HCT116 (cell line): ENCODE measurements around the gene BIK.

Source experiments
- CTCF ChIP-seq, 3 experiments: fragments of 200-600 bp in 1 of 3; sonication (generic) in 1 of 3; IDR thresholded peaks in 2 of 3; conservative IDR thresholded peaks in 1 of 3; 2 replicates each; pipeline ENCODE4 v1.5.1; 2012 to 2017; ENCODE audit warnings: low read depth in 2 of 3, low read length in 2 of 3, antibody characterized with exemption in 1 of 3, borderline replicate concordance in 1 of 3, control low read depth in 1 of 3, mild to moderate bottlenecking in 1 of 3, mixed read lengths in 1 of 3, mixed run types in 1 of 3, moderate library complexity in 1 of 3; ENCODE audit not compliant: insufficient read depth in 1 of 3
- EZH2 ChIP-seq: fragments of 200-600 bp; sonication (generic); IDR thresholded peaks from 2 replicates; pipeline ENCODE4 v1.6.1; 2017; ENCODE audit warnings: antibody characterized with exemption, mixed run types
- FOSL1 ChIP-seq: IDR thresholded peaks from 2 replicates; pipeline ENCODE4 v1.6.1; 2012; ENCODE audit warnings: low read depth
- JUND ChIP-seq: IDR thresholded peaks from 2 replicates; pipeline ENCODE4 v1.6.1; 2012
- POLR2A ChIP-seq: IDR thresholded peaks from 2 replicates; pipeline ENCODE4 v1.7.0; 2011; ENCODE audit warnings: borderline replicate concordance; ENCODE audit not compliant: insufficient read depth, insufficient read length; ENCODE audit errors: extremely low read depth
- SIN3A ChIP-seq: IDR thresholded peaks from 2 replicates; pipeline ENCODE4 v1.6.1; 2012; ENCODE audit warnings: low read depth
- SRF ChIP-seq: IDR thresholded peaks from 2 replicates; pipeline ENCODE4 v1.6.1; 2012; ENCODE audit warnings: low read depth
- ZNF274 ChIP-seq: fragments of 200-500 bp; sonication (Bioruptor generic); IDR thresholded peaks from 2 replicates; pipeline ENCODE4 v1.6.1; 2014; ENCODE audit warnings: mild to moderate bottlenecking, low read depth, low read length, inconsistent platforms
- TF ChIP-seq, protein P1 (sequence below): IDR thresholded peaks from 2 replicates; pipeline ENCODE4 v1.6.1; 2012

- TF ChIP-seq CTCF (IDR thresholded peaks at IDR 0.05 in 2 of 3, conservative IDR thresholded peaks at IDR 0.05 in 1 of 3; ENCODE audit: borderline replicate concordance in 1 of 3, insufficient read depth in 1 of 3, low read depth in 2 of 3, low read length in 2 of 3) = no peak
- no peak for TF ChIP-seq FOSL1
- no peak for TF ChIP-seq POLR2A
- no peak for TF ChIP-seq SIN3A
- no peak for TF ChIP-seq ZNF274
- TF ChIP-seq, protein P1, sequence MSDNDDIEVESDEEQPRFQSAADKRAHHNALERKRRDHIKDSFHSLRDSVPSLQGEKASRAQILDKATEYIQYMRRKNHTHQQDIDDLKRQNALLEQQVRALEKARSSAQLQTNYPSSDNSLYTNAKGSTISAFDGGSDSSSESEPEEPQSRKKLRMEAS = no peak
- no peak for TF ChIP-seq SRF
- no peak for TF ChIP-seq JUND
- no peak for TF ChIP-seq EZH2
Measured at GRCh38 chr22:43133401-43133800, 22.9 kb downstream of the BIK start.
